Measurements from ENCODE around the gene ST6GALNAC1.
A peak's percentile ranks its signal among the peaks of the same experiment; 100 is the strongest.

ST6GALNAC1 gene

DNA sequence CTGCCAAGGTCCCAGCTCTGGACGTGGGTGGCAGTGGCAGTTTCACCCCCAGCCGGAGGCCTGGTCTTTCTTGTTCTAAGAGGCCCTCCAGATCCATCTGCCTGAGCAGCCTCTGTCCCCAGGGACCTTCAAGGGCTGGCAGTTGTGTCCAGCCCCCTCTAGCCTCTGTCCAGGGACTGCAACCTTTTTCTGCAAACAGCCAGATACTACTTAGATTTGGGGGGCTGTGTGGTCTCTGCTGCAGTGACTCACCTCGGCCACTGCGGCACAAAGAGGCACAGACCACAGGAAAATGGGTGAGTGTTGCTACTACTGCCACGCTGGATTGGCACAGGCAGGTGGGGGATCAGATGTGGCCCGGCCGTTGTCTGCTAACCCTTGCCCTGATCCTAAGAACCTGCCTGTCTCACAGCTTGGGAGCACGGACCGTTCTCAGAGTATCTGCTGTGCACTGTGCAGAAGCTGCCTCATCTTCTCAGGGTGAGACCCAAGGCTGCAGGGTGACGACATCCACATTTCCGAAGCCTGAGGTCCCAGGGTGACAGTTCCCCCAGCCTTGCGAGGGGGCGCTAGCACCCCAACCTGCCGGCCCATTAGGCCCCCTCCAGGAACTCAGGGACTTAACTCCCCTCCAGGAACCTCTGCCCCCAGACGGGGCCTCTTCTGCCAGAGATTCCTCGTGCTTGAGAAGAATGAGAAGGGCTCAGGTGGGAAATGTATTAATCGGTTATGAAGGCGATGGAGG is 39.6 kb upstream of the ST6GALNAC1 start:
- no peaks in the 10 kb centered on the region for H3K9me3 Mint-ChIP-seq
- H3K36me3 Mint-ChIP-seq, result peaks cover 1% of the 10 kb centered on the region
- no peak overlapping the region for H3K27ac Mint-ChIP-seq
- DNase-seq, result no peak
- H3K4me3 Mint-ChIP-seq, result no peak overlapping the region
- peaks cover 45% of the 10 kb centered on the region for H3K27me3 Mint-ChIP-seq
- CTCF ChIA-PET, result interaction anchor here (1.5 kb wide), 1 partner anchor 126 kb away, joined by 4 read pairs; no protein-coding TSS in a partner anchor
- peaks cover 5% of the 10 kb centered on the region for H3K4me1 Mint-ChIP-seq

DNA sequence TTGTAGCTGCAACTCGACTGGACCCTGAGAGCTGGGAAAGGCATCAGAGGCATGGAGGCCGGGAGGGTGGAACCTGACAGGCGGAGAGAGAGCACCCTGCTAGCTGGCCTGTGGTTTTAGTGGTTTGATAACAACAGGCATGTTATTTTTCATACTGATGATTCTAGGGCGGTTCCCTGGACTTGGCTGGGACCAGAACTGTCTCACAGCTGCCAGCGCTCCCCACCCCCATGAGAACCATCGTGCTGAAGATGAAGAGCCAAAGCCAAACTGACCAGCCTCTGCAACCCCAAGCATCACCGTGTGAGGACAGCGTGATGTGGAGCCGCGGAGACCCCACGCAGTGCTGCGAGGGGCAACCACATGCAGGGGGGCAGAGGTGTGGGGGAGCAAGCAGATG is 38.7 kb upstream of the ST6GALNAC1 start:
- Mint-ChIP-seq H3K9me3 (no peaks in the 10 kb centered on the region), H3K36me3 (peaks cover 1% of the 10 kb centered on the region), H3K27me3 (peaks cover 41% of the 10 kb centered on the region), H3K4me3 (no peak overlapping the region), H3K27ac (no peak overlapping the region), H3K4me1 (peaks cover 5% of the 10 kb centered on the region)
- CTCF ChIA-PET, result interaction anchor here (1.4 to 2.5 kb wide), 12 partner anchors 9 to 215 kb away, joined by 3 to 35 read pairs (median 8); partner anchors contain the start of gene AANAT
- no peak for DNase-seq

DNA sequence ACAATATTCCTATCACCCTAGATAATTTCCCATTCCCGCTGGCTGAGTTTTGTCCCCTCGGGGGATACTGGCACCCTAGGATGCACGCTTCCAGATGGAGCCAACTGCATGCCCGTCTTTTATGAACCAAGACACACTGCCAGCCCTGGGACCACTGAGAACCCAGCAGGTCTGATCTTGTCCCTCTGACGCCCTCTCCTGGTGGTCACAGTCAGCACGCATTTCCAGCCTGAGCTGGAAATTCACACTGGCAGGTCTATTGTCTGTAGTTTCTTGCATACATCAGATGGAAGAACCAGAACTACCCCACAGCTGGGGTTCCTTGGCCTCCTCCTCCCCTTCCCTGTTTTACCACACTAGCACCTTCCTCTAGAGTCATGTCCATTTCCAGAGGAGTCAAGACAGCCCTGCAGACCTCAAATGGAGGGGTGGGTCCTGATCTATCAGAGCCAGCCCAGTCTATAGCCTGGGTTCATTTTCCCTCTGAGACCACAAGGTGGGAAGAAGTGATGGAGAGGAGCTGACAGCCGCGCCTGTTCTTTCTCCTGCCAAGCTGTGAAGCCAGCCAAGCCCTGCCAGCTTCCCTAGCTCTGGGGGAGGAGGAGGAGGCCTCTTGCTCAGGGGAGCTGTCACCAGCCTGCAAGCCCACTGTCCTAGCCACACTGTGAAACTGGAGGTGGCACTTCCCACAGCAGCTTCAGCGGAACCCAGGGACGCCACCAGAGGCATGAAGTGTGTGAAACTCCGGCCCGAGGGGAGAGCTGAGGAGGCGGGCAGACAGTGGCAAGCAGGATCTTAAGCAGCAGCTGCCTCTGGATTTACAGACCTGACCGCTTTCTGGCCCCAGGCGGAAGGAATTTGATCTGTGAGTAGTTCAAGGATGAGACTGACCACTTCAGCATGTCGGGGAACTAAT is 37.9 kb upstream of the ST6GALNAC1 start:
- H3K4me3 Mint-ChIP-seq, result no peak overlapping the region
- DNase-seq, result peak; percentile 87
- no peaks in the 10 kb centered on the region for H3K9me3 Mint-ChIP-seq
- peaks cover 7% of the 10 kb centered on the region for H3K4me1 Mint-ChIP-seq
- peaks cover 1% of the 10 kb centered on the region for H3K36me3 Mint-ChIP-seq
- no peak overlapping the region for H3K27ac Mint-ChIP-seq
- CTCF ChIA-PET, result interaction anchor here (0.6 to 2.5 kb wide), 26 partner anchors 10 to 214 kb away, joined by 3 to 35 read pairs (median 5); partner anchors contain the start of genes AANAT and ST6GALNAC1
- H3K27me3 Mint-ChIP-seq, result peaks cover 41% of the 10 kb centered on the region

DNA sequence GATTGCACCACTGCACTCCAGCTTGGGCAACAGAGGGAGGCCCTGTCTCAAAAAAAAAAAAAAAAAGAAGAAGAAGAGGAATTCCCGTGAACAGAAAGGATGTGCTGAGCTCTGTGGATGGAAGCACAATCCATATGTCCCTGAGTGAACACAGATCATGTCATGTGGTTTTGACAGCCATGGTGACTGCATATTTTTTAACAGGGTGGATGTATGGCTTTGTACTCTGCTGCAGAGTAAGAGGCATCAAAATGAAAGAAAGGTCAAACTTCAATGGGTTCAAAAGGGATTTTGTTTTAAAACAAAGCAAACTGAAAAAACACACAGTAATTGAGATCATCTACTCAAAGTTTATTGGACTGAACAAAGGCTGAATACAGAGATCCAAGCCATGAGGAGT is 35.7 kb upstream of the ST6GALNAC1 start:
- CTCF ChIA-PET, result no interaction called here
- H3K27me3 Mint-ChIP-seq, result peaks cover 33% of the 10 kb centered on the region
- H3K27ac Mint-ChIP-seq, result no peak overlapping the region
- DNase-seq, result no peak
- H3K36me3 Mint-ChIP-seq, result peaks cover 1% of the 10 kb centered on the region
- H3K4me1 Mint-ChIP-seq, result peaks cover 7% of the 10 kb centered on the region
- no peak overlapping the region for H3K4me3 Mint-ChIP-seq
- no peaks in the 10 kb centered on the region for H3K9me3 Mint-ChIP-seq

DNA sequence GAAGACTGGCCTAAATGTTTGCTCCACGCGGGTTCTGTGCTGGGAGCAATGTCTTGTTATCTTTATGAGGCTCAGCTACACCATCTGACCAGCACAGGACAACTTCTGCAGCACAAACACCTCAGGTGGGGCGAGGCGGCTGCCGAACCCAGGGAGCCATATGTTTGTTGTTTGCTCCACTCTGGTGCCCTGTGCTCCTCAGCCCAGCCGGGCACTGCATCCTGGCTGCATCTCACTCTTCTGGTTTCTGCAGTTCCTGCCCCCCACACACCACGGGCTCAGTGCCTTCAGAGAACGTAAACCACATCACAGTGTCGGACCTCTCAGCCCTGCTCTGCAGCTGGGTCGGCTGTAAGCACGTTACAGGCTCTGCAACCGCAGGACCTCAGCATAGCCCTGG is 34.8 kb upstream of the ST6GALNAC1 start:
- peaks cover 1% of the 10 kb centered on the region for H3K36me3 Mint-ChIP-seq
- peak; percentile 65 for DNase-seq
- H3K4me3 Mint-ChIP-seq, result no peak overlapping the region
- CTCF ChIA-PET, result interaction anchor here (1.1 to 1.5 kb wide), 3 partner anchors 25 to 155 kb away, joined by 3 to 4 read pairs (median 3); no protein-coding TSS in a partner anchor
- H3K27ac Mint-ChIP-seq, result no peak overlapping the region
- peaks cover 12% of the 10 kb centered on the region for H3K4me1 Mint-ChIP-seq
- H3K9me3 Mint-ChIP-seq, result no peaks in the 10 kb centered on the region
- H3K27me3 Mint-ChIP-seq, result peaks cover 32% of the 10 kb centered on the region

DNA sequence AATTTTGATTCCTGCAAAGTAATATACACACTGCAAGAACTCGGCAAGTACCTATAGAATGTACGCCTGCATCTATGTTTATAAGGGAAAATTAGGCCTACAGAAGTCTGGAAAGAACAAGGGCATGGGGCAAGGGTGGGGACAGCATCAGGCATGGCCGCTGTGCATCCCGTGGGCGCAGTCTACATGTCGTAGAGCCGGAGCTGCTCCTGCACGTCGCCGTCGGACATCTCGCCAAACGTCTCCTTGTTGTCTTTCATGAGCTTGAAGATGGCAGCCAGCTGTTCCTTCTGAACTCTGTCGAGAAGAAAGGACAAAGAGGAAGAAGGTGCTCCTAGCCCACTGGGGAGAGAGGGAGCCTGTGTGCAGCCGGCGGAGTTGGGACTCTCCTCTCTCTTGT is 33.8 kb upstream of the ST6GALNAC1 start:
- Mint-ChIP-seq H3K4me3 (no peak overlapping the region), H3K36me3 (peaks cover 4% of the 10 kb centered on the region), H3K9me3 (no peaks in the 10 kb centered on the region), H3K27ac (no peak overlapping the region), H3K4me1 (peaks cover 21% of the 10 kb centered on the region), H3K27me3 (peaks cover 31% of the 10 kb centered on the region)
- DNase-seq, result no peak
- CTCF ChIA-PET, result interaction anchor here (0.8 to 1.5 kb wide), 4 partner anchors 26 to 154 kb away, joined by 3 to 4 read pairs (median 3); no protein-coding TSS in a partner anchor

DNA sequence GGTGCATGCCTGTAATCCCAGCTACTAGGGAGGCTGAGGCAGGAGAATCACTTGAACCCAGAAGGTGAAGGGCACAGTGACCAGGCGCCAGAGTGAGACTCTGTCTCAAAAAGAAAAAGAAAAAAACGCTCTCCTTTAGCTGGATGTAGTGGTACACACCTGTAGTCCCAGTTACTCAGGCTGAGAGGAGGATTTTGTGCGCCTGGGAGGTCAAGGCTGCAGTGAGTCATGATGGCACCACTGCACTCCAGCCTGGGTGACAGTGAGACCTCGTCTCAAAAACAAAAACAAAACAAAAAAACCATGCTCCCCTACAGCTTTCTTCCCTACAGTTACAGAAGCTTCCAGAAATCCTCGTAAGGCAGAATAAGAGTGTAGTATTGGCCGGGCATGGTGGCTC is 33.1 kb upstream of the ST6GALNAC1 start:
- Mint-ChIP-seq H3K4me1 (peaks cover 22% of the 10 kb centered on the region), H3K9me3 (no peaks in the 10 kb centered on the region), H3K27ac (no peak overlapping the region), H3K4me3 (no peak overlapping the region), H3K36me3 (peaks cover 4% of the 10 kb centered on the region), H3K27me3 (peaks cover 23% of the 10 kb centered on the region)
- no peak for DNase-seq
- CTCF ChIA-PET, result interaction anchor here (0.8 kb wide), 1 partner anchor 37 kb away, joined by 3 read pairs; no protein-coding TSS in a partner anchor

DNA sequence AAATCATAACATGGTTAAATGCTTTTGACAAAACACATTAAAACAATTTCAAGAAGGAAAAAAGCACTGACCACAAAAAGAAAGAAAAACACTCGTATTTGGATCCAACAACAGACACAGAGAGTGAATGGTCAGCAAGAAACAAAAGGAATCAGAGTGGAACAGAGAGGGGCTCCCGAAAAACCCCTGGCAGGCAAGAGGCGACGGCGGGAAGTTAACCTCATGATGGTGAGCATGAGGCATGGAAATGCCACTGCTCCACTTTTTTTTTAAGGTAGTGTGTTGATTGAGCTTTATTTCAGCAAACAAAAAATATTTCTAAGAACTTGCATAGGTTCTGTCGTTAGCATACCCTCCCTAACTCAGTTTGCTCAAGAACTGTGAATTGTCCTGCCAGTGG is 32.1 kb upstream of the ST6GALNAC1 start:
- Mint-ChIP-seq H3K9me3 (peaks cover 1% of the 10 kb centered on the region), H3K27me3 (peaks cover 13% of the 10 kb centered on the region), H3K27ac (no peak overlapping the region), H3K36me3 (peaks cover 4% of the 10 kb centered on the region), H3K4me3 (no peak overlapping the region), H3K4me1 (peaks cover 28% of the 10 kb centered on the region)
- CTCF ChIA-PET, result no interaction called here
- DNase-seq, result no peak

DNA sequence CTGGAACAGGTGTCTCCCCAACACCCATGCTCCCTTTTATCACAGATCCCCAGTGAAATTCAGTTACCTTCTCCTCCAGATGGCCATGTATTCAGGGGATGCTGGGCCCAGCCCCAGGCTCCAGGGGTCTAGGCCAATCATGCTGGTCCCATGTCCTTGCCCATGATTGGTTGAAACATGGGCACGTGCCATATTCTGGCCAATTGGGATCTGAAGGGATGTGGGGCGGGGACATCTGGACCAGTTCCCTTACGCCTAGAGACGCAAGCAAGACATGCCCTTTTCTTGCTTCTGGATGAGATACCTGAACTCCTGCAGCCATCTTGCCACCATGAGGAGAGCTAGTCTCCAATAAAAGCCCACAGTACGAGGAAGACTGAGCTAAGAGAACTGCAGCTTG is 31.0 kb upstream of the ST6GALNAC1 start:
- Mint-ChIP-seq H3K27ac (no peak overlapping the region), H3K36me3 (peaks cover 4% of the 10 kb centered on the region), H3K27me3 (peaks cover 7% of the 10 kb centered on the region), H3K4me3 (no peak overlapping the region), H3K9me3 (peaks cover 2% of the 10 kb centered on the region), H3K4me1 (peaks cover 38% of the 10 kb centered on the region)
- no peak for DNase-seq
- CTCF ChIA-PET, result interaction anchor here (0.7 to 1.0 kb wide), 2 partner anchors 44 to 216 kb away, joined by 3 read pairs; no protein-coding TSS in a partner anchor

DNA sequence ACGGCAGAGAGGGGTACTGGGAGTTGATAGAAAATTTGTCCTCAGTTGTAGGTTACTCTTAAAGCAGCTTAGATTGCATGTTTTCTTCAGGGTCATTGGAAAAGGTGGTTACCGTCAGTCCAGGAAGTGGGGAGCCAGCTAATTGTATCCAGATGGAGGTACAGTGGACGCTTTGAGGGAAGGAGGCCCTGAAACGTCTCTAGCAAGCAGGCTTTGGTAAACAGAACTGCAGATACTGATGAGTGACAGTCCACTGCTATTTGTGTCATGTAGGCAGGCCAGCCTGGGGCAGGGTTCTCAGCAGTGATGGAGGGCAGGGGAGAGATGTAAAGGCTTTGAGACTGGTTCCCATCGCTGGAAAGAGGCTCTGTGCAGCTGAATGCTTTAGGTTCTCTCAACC is 30.2 kb upstream of the ST6GALNAC1 start:
- H3K36me3 Mint-ChIP-seq, result peaks cover 4% of the 10 kb centered on the region
- no peak overlapping the region for H3K27ac Mint-ChIP-seq
- CTCF ChIA-PET, result interaction anchor here (0.6 to 1.0 kb wide), 3 partner anchors 45 to 215 kb away, joined by 3 read pairs; no protein-coding TSS in a partner anchor
- H3K27me3 Mint-ChIP-seq, result peaks cover 7% of the 10 kb centered on the region
- H3K4me1 Mint-ChIP-seq, result peaks cover 40% of the 10 kb centered on the region
- no peak overlapping the region for H3K4me3 Mint-ChIP-seq
- DNase-seq, result no peak
- peaks cover 2% of the 10 kb centered on the region for H3K9me3 Mint-ChIP-seq

DNA sequence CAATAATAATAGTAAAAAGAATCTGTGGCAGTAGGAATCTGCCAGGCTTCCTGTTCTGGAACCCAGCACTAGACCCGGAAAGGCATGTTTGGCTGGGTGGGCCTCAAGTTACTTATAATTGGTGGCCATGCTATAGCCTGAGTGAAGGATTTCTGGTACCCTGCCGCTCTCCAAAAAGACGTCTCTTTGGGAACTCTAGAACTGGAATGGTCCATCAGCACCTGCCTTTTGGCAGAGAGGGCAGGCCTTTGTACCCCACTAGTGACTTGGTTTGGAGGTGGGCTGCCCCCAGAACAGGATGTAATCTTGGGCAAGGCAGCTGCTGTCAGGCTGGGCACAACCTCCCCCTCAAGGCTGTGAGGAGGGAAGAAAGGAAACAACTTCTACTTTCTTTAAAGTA is 29.3 kb upstream of the ST6GALNAC1 start:
- CTCF ChIA-PET, result no interaction called here
- H3K9me3 Mint-ChIP-seq, result peaks cover 2% of the 10 kb centered on the region
- H3K4me1 Mint-ChIP-seq, result peaks cover 40% of the 10 kb centered on the region
- H3K27ac Mint-ChIP-seq, result peak overlapping the region; percentile 95
- peaks cover 4% of the 10 kb centered on the region for H3K36me3 Mint-ChIP-seq
- peak overlapping the region; percentile 92 for H3K4me3 Mint-ChIP-seq
- DNase-seq, result no peak
- H3K27me3 Mint-ChIP-seq, result peaks cover 12% of the 10 kb centered on the region

DNA sequence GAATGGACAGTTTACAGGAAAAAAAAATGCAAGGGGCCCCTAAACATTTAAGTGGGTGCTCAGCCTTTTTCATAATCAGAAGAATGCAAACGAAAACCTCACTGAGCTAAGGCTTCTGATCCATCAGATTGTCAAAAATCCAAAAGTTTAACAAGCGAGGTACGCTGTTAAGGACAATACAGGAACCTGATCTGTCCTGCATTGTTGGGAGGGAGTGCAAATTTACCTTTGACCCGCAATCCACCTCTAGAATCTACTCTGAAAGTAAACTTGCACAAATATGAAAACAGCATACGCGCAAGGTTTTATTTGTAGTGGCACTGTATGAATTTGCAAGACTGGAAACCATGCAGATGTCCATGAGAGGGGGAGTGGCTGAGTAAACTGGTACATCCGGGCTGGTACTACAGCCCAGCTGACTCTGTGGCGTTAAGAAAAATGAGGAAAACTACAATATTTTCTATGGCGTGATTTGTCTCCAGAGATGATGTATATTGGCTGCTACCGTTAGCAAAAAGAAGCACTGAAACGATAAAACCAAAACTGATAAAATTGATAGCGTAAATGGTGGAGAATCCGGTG is 28.8 kb upstream of the ST6GALNAC1 start:
- peaks cover 40% of the 10 kb centered on the region for H3K4me1 Mint-ChIP-seq
- peaks cover 17% of the 10 kb centered on the region for H3K27me3 Mint-ChIP-seq
- H3K27ac Mint-ChIP-seq, result peak overlapping the region; percentile 95

DNA sequence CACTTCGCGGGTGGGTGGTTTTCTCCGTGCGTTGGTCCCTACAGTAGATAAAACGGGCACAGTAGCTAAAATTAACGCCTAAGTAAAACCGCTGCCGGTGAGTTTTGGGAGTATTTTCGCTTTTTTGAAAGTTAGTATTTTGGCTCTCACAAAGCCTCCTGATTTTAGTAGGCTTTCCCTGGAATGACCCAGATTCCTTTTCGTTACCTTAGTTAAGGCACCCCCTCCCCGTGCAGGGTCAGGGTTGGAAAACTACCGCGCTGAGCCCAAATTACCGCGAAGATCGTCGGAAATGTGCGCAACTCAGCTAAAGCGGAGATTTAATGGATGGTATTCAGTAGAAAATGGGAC is 28.3 kb upstream of the ST6GALNAC1 start:
- H3K27me3 Mint-ChIP-seq, result peaks cover 22% of the 10 kb centered on the region
- H3K4me1 Mint-ChIP-seq, result peaks cover 40% of the 10 kb centered on the region
- no peak for DNase-seq
- peak overlapping the region; percentile 95 for H3K27ac Mint-ChIP-seq
- peak overlapping the region; percentile 92 for H3K4me3 Mint-ChIP-seq
- H3K36me3 Mint-ChIP-seq, result peaks cover 4% of the 10 kb centered on the region
- peaks cover 2% of the 10 kb centered on the region for H3K9me3 Mint-ChIP-seq
- CTCF ChIA-PET, result interaction anchor here (0.5 to 2.5 kb wide), 6 partner anchors 10 to 213 kb away, joined by 3 to 13 read pairs (median 5); no protein-coding TSS in a partner anchor

More for the DNA sequence above, 28.8 kb upstream of the ST6GALNAC1 start:
- no peak for DNase-seq
- CTCF ChIA-PET, result interaction anchor here (1.2 to 2.5 kb wide), 5 partner anchors 9 to 214 kb away, joined by 4 to 13 read pairs (median 6); no protein-coding TSS in a partner anchor
- Mint-ChIP-seq H3K9me3 (peaks cover 2% of the 10 kb centered on the region), H3K36me3 (peaks cover 4% of the 10 kb centered on the region), H3K4me3 (peak overlapping the region; percentile 92)
